Caco-2 (cell line): ENCODE results near the gene COPG1. TPM values are rescaled to one million over a fixed set of nuclear protein-coding genes. Genes with fewer than 3 reads are reported as not detected.

Experiments
- BruUV-seq: library from RNA; stranded (reverse); fragments of 400-500 nt; replicated peaks from 2 replicates; lab custom pipeline; 2021; lab: Mats Ljungman, UMichigan
- CTCF ChIA-PET: fragments of 300-600 bp; sonication (Branson Sonifier 250); formaldehyde crosslinking; loops from one replicate; lab custom pipeline; 2022; ENCODE audit warnings: antibody characterized with exemption; lab: Charles Lee
- POLR2A ChIA-PET: fragments of 300-600 bp; sonication (Branson Sonifier 250); formaldehyde crosslinking; loops from one replicate; lab custom pipeline; 2022; ENCODE audit warnings: antibody characterized with exemption; lab: Charles Lee
- DNase-seq, 2 experiments: peaks; one replicate each; pipeline versions ENCODE4 v3.0.0 to v3.0.0-alpha.2; 2020 to 2022
- H3K27me3 ChIP-seq: replicated peaks from 2 replicates; pipeline ENCODE4 v1.6.0; 2011; ENCODE audit warnings: low read length; ENCODE audit not compliant: control insufficient read depth, insufficient read depth
- H3K36me3 ChIP-seq: 2 replicates; pipeline ENCODE4 v1.5.1; 2011; ENCODE audit warnings: low read length; ENCODE audit not compliant: control insufficient read depth, insufficient read depth
- H3K4me1 ChIP-seq: fragments of 250-450 bp; sonication (Bioruptor Pico); 2 replicates; pipeline ENCODE4 v1.5.1; 2020; ENCODE audit warnings: mild to moderate bottlenecking
- H3K4me3 ChIP-seq: 2 replicates; pipeline ENCODE4 v1.5.1; 2011; ENCODE audit warnings: low read depth, mild to moderate bottlenecking, control low read depth, low read length
- H3K9me3 ChIP-seq: fragments of 250-450 bp; sonication (Bioruptor Pico); 2 replicates; pipeline ENCODE4 v1.5.1; 2020; ENCODE audit warnings: mild to moderate bottlenecking, moderate library complexity
- H3K27ac Mint-ChIP-seq: one replicate; pipeline ENCODE4 v1.8.0; 2022; ENCODE audit warnings: mixed read lengths; ENCODE audit not compliant: unreplicated experiment
- H3K27me3 Mint-ChIP-seq: one replicate; pipeline ENCODE4 v1.8.0; 2022; ENCODE audit warnings: mixed read lengths; ENCODE audit not compliant: insufficient read depth, unreplicated experiment
- H3K36me3 Mint-ChIP-seq: one replicate; pipeline ENCODE4 v1.8.0; 2022; ENCODE audit warnings: mild to moderate bottlenecking, mixed read lengths; ENCODE audit not compliant: insufficient read depth, unreplicated experiment
- H3K4me1 Mint-ChIP-seq: one replicate; pipeline ENCODE4 v1.8.0; 2022; ENCODE audit warnings: low read depth, mixed read lengths; ENCODE audit not compliant: unreplicated experiment
- H3K4me3 Mint-ChIP-seq: one replicate; pipeline ENCODE4 v1.8.0; 2022; ENCODE audit warnings: mild to moderate bottlenecking, moderate library complexity, mixed read lengths; ENCODE audit not compliant: unreplicated experiment
- H3K9me3 Mint-ChIP-seq: one replicate; pipeline ENCODE4 v1.8.0; 2022; ENCODE audit warnings: mixed read lengths; ENCODE audit not compliant: unreplicated experiment
- intact Hi-C: fragments of 100-400 bp; cut with micrococcal nuclease; formaldehyde crosslinking; loops from one replicate; pipeline ENCODE4 v1.10.0; 2022; ENCODE audit not compliant: unreplicated experiment
- total RNA-seq: library from RNA; stranded (reverse); gene quantifications from 2 replicates; pipeline ENCODE4 v1.2.3, GENCODE V29; 2022
- TF ChIP-seq, protein P1 (sequence below), 2 experiments: fragments of 200-600 bp in 1 of 2; IDR thresholded peaks; 1 replicate in 1 of 2; 2 replicates in 1 of 2; pipeline versions ENCODE4 v1.5.1 to v1.8.0; 2011 to 2022; ENCODE audit warnings: antibody characterized with exemption in 1 of 2, control low read depth in 1 of 2, inconsistent platforms in 1 of 2, low read depth in 1 of 2, low read length in 1 of 2, mild to moderate bottlenecking in 1 of 2, moderate library complexity in 1 of 2; ENCODE audit not compliant: insufficient read depth in 1 of 2, severe bottlenecking in 1 of 2, unreplicated experiment in 1 of 2

Gene COPG1
- total RNA-seq, 1 experiment from 2014 or later = 178 TPM

DNA sequence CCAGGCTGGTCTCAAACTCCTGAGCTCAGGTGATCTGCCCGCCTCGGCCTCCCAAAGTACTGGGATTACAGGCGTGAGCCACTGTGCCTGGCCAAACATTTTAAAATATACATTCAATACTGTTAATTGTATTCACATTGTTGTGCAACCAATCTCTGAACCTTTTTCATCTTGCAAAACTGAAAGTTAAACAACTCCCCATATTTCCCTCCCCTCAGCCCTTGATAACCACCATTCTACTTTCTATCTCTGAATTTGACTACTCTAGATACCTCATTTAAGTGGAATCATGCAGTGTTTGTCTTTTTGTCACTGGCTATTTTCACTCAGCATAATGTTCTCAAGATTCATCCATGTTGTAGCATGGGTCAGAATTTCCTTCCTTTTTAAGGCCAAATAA is 59.2 kb downstream of the COPG1 start:
- peaks cover 36% of the 10 kb centered on the region for H3K36me3 Mint-ChIP-seq
- Histone ChIP-seq H3K9me3 (no peaks in the 10 kb centered on the region), H3K4me1 (peaks cover 24% of the 10 kb centered on the region), H3K27me3 (no peaks in the 10 kb centered on the region), H3K4me3 (no peak overlapping the region), H3K36me3 (0 out of 2 replicates have a peak, but pooled peaks cover 2% of the 10 kb centered on the region)
- CTCF ChIA-PET = no interaction called here
- intact Hi-C loops = no loop called here
- peaks cover 12% of the 10 kb centered on the region for H3K4me1 Mint-ChIP-seq
- no peaks in the 10 kb centered on the region for H3K27me3 Mint-ChIP-seq
- TF ChIP-seq, protein P1, sequence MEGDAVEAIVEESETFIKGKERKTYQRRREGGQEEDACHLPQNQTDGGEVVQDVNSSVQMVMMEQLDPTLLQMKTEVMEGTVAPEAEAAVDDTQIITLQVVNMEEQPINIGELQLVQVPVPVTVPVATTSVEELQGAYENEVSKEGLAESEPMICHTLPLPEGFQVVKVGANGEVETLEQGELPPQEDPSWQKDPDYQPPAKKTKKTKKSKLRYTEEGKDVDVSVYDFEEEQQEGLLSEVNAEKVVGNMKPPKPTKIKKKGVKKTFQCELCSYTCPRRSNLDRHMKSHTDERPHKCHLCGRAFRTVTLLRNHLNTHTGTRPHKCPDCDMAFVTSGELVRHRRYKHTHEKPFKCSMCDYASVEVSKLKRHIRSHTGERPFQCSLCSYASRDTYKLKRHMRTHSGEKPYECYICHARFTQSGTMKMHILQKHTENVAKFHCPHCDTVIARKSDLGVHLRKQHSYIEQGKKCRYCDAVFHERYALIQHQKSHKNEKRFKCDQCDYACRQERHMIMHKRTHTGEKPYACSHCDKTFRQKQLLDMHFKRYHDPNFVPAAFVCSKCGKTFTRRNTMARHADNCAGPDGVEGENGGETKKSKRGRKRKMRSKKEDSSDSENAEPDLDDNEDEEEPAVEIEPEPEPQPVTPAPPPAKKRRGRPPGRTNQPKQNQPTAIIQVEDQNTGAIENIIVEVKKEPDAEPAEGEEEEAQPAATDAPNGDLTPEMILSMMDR (IDR thresholded peaks at IDR 0.05; ENCODE audit: insufficient read depth in 1 of 2, low read depth in 1 of 2, low read length in 1 of 2, severe bottlenecking in 1 of 2, unreplicated experiment in 1 of 2) = no peak
- H3K4me3 Mint-ChIP-seq = no peak overlapping the region
- no TSS peak for BruUV-seq
- no peak overlapping the region for H3K27ac Mint-ChIP-seq
- no peaks in the 10 kb centered on the region for H3K9me3 Mint-ChIP-seq
- no peak for DNase-seq
- POLR2A ChIA-PET = no interaction called here

GRCh38 chr3:129310111-129311011 is 61.0 kb downstream of the COPG1 start:
- peaks cover 52% of the 10 kb centered on the region for H3K36me3 Mint-ChIP-seq
- peak; percentile 59 to 66 for DNase-seq
- intact Hi-C loops = loop anchor here (10.0 kb wide), 1 partner anchor 186 kb away; the partner anchor contains the start of gene RAB43
- peaks cover 18% of the 10 kb centered on the region for H3K4me1 Mint-ChIP-seq
- H3K36me3 ChIP-seq = 0 out of 2 replicates have a peak, but pooled peaks cover 2% of the 10 kb centered on the region
- H3K9me3 ChIP-seq = no peaks in the 10 kb centered on the region
- peaks cover 24% of the 10 kb centered on the region for H3K4me1 ChIP-seq
- H3K4me3 Mint-ChIP-seq = no peak overlapping the region
- H3K27me3 Mint-ChIP-seq = no peaks in the 10 kb centered on the region
- no peaks in the 10 kb centered on the region for H3K9me3 Mint-ChIP-seq
- BruUV-seq = no TSS peak
- TF ChIP-seq, protein P1 (IDR thresholded peaks at IDR 0.05; ENCODE audit: insufficient read depth in 1 of 2, low read depth in 1 of 2, low read length in 1 of 2, severe bottlenecking in 1 of 2, unreplicated experiment in 1 of 2) = no peak
- H3K4me3 ChIP-seq = no peak overlapping the region
- CTCF ChIA-PET = no interaction called here
- POLR2A ChIA-PET = interaction anchor here (1.0 kb wide), 1 partner anchor 61 kb away, joined by 4 read pairs; the partner anchor contains the start of gene COPG1
- H3K27me3 ChIP-seq = no peaks in the 10 kb centered on the region
- peak overlapping the region; percentile 66 for H3K27ac Mint-ChIP-seq

DNA sequence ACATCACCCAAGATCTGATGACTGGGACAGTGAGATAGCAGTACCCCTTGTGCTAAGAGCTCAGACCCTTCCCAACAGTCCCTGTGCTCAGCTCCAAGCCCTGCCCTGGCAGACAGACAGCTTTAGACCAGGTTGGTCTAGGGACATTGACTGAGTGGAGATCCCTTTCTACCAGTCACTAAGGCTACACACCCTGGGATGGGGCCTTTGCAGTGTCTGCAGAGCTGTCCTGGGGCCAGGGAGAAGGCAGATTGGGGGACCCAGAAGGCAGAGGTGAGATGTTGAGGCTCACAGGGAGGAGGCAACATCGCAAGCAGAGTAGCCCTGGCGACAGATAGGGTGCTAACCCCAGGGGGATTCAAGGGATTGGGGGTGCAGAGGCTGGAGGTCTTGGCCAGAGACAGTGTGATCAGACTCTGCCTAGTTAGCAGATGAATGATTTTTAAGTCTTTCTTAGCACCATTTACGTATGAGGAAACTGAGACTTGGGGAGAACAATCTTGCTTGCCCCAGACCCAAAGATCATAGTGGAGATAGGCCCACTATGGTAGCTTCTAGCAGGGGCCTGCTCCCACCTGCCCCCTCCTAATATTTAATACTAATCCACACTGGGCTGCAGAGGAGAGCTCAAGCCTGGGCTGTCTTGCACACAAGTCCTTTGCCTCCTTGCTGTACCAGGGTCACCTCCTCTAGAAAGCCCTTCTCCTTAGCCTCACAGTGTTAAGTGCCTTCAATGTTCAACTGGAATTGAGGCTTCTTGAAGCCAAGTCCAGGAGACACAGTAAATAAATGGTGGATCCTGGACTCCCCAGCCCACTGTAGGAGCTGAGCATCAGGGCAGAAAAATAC is 61.9 kb downstream of the COPG1 start:
- H3K36me3 Mint-ChIP-seq = peaks cover 52% of the 10 kb centered on the region
- Histone ChIP-seq H3K9me3 (no peaks in the 10 kb centered on the region), H3K27me3 (no peaks in the 10 kb centered on the region), H3K4me3 (no peak overlapping the region), H3K36me3 (0 out of 2 replicates have a peak, but pooled peaks cover 2% of the 10 kb centered on the region), H3K4me1 (peaks cover 24% of the 10 kb centered on the region)
- no peak for DNase-seq
- ChIA-PET POLR2A (no interaction called here), CTCF (no interaction called here)
- intact Hi-C loops = loop anchor here (10.0 kb wide), 1 partner anchor 186 kb away; the partner anchor contains the start of gene RAB43
- no TSS peak for BruUV-seq
- H3K27ac Mint-ChIP-seq = peak overlapping the region; percentile 66
- TF ChIP-seq, protein P1 (IDR thresholded peaks at IDR 0.05; ENCODE audit: insufficient read depth in 1 of 2, low read depth in 1 of 2, low read length in 1 of 2, severe bottlenecking in 1 of 2, unreplicated experiment in 1 of 2) = no peak
- no peaks in the 10 kb centered on the region for H3K9me3 Mint-ChIP-seq
- no peaks in the 10 kb centered on the region for H3K27me3 Mint-ChIP-seq
- no peak overlapping the region for H3K4me3 Mint-ChIP-seq
- peaks cover 18% of the 10 kb centered on the region for H3K4me1 Mint-ChIP-seq
